Vagina (tissue), 2 donors: ENCODE results near the gene PRPS2. TPM values are rescaled to one million over a fixed set of nuclear protein-coding genes. Genes with fewer than 3 reads are reported as not detected.

ENCODE experiments used
- DNase-seq, 2 donors: peaks; one replicate each; pipeline ENCODE4 v3.0.0-alpha.2; 2017; ENCODE audit errors: extremely low spot score in 2 of 2
- H3K27ac ChIP-seq: fragments of 200-600 bp; sonication (generic); one replicate; pipeline ENCODE4 v1.5.1; 2019
- H3K27me3 ChIP-seq: fragments of 200-600 bp; sonication (generic); one replicate; pipeline ENCODE4 v1.5.1; 2019
- H3K36me3 ChIP-seq, 2 donors: fragments of 200-600 bp; sonication (generic); one replicate each; pipeline ENCODE4 v1.5.1; 2017 to 2019
- H3K4me1 ChIP-seq: fragments of 200-600 bp; sonication (generic); one replicate; pipeline ENCODE4 v1.5.1; 2019
- H3K4me3 ChIP-seq, 2 donors: fragments of 200-600 bp; sonication (generic); 1 replicate in 1 of 2; 2 replicates in 1 of 2; pipeline ENCODE4 v1.5.1; 2016 to 2019
- H3K9me3 ChIP-seq: fragments of 200-600 bp; sonication (generic); one replicate; pipeline ENCODE4 v1.5.1; 2019
- CTCF ChIP-seq, 3 experiments: fragments of 450-650 bp in 2 of 3; fragments of 200-600 bp in 1 of 3; sonication (generic) in 1 of 3; IDR thresholded peaks; one replicate each; pipeline ENCODE4 v1.5.1; 2017 to 2019; ENCODE audit warnings: antibody characterized with exemption in 3 of 3, mild to moderate bottlenecking in 2 of 3, moderate library complexity in 2 of 3
- POLR2A ChIP-seq, 2 donors: fragments of 450-650 bp; IDR thresholded peaks; one replicate each; pipeline ENCODE4 v1.6.1; 2017; ENCODE audit warnings: antibody characterized with exemption in 2 of 2, mild to moderate bottlenecking in 2 of 2, moderate library complexity in 2 of 2
- POLR2AphosphoS5 ChIP-seq, 2 donors: sonication (generic); formaldehyde crosslinking; IDR thresholded peaks; one replicate each; pipeline ENCODE4 v1.9.0; 2017; ENCODE audit warnings: antibody characterized with exemption in 2 of 2, mild to moderate bottlenecking in 2 of 2, low read depth in 1 of 2; ENCODE audit not compliant: insufficient read depth in 1 of 2
- intact Hi-C: fragments of 100-400 bp; cut with DNase I; formaldehyde crosslinking; loops from one replicate; pipeline ENCODE4 v1.15.1; 2023
- total RNA-seq: library from RNA; depleted of rRNA; stranded (reverse); fragments of >200 nt; gene quantifications from one replicate; pipeline ENCODE4 v1.2.3, GENCODE V29; 2016

PRPS2 gene
- total RNA-seq, 1 donor from 2014 or later = 45.2 TPM

GRCh38 chrX:12871257-12871656 is 80.0 kb downstream of the PRPS2 start:
- TF ChIP-seq POLR2AphosphoS5 (IDR thresholded peaks at IDR 0.05; ENCODE audit: insufficient read depth in 1 of 2, low read depth in 1 of 2) (no peak), CTCF (IDR thresholded peaks at IDR 0.05) (no peak)
- intact Hi-C loops = no loop called here
- no peak overlapping the region for H3K4me3 ChIP-seq
- H3K27ac ChIP-seq = no peak overlapping the region
- no peaks in the 10 kb centered on the region for H3K36me3 ChIP-seq
- DNase-seq = no peak
- no peaks in the 10 kb centered on the region for H3K4me1 ChIP-seq
- no peaks in the 10 kb centered on the region for H3K9me3 ChIP-seq
- H3K27me3 ChIP-seq = no peaks in the 10 kb centered on the region

- intact Hi-C loops = no loop called here
Observed at GRCh38 chrX:12872741-12873140, 81.5 kb downstream of the PRPS2 start.

More at GRCh38 chrX:12872741-12873140, 81.5 kb downstream of the PRPS2 start:
- DNase-seq = no peak
- H3K4me1 ChIP-seq = no peaks in the 10 kb centered on the region
- H3K9me3 ChIP-seq = no peaks in the 10 kb centered on the region
- H3K36me3 ChIP-seq = no peaks in the 10 kb centered on the region
- H3K4me3 ChIP-seq = no peak overlapping the region
- no peak overlapping the region for H3K27ac ChIP-seq
- TF ChIP-seq POLR2AphosphoS5 (IDR thresholded peaks at IDR 0.05; ENCODE audit: insufficient read depth in 1 of 2, low read depth in 1 of 2) (no peak), CTCF (IDR thresholded peaks at IDR 0.05) (no peak), POLR2A (IDR thresholded peaks at IDR 0.05) (no peak)
- no peaks in the 10 kb centered on the region for H3K27me3 ChIP-seq

Other genes with a start within 250 kb of the PRPS2 start
- gene TLR7, start 75.7 kb downstream of the PRPS2 start, total RNA-seq = not detected
- gene TLR8, start 115.2 kb downstream of the PRPS2 start, total RNA-seq = 0.25 TPM
- 3,119 TPM for gene TMSB4X, start 183.7 kb downstream of the PRPS2 start, total RNA-seq